ENCODE results near the gene PDE4D.

The PDE4D gene

GRCh38 chr5:59272809-59273427 lies 620.6 kb downstream of the PDE4D start:
- no peak for DNase-seq

GRCh38 chr5:59268756-59269415 lies 624.6 kb downstream of the PDE4D start:
- no peak for DNase-seq

- no peak for DNase-seq
Measured at GRCh38 chr5:59267033-59267432, 626.5 kb downstream of the PDE4D start.

GRCh38 chr5:59266410-59266809 lies 627.1 kb downstream of the PDE4D start:
- DNase-seq = no peak

GRCh38 chr5:59264639-59265245 lies 628.8 kb downstream of the PDE4D start:
- DNase-seq = no peak

- DNase-seq = no peak
Measured at GRCh38 chr5:59264013-59264412, 629.5 kb downstream of the PDE4D start.

- no peak for DNase-seq
Measured at GRCh38 chr5:59261969-59262368, 631.6 kb downstream of the PDE4D start.

- DNase-seq = no peak
Measured at GRCh38 chr5:59260973-59261372, 632.6 kb downstream of the PDE4D start.

- DNase-seq = no peak
Measured at GRCh38 chr5:59260200-59260599, 633.3 kb downstream of the PDE4D start.

- DNase-seq = no peak
Measured at GRCh38 chr5:59259237-59259636, 634.3 kb downstream of the PDE4D start.

- DNase-seq = no peak
Measured at GRCh38 chr5:59257488-59258400, 635.8 kb downstream of the PDE4D start.

- DNase-seq = no peak
Measured at GRCh38 chr5:59256331-59256730, 637.2 kb downstream of the PDE4D start.

- no peak for DNase-seq
Measured at GRCh38 chr5:59254055-59254687, 639.4 kb downstream of the PDE4D start.

- DNase-seq = no peak
Measured at GRCh38 chr5:59253625-59254024, 639.9 kb downstream of the PDE4D start.

GRCh38 chr5:59251627-59252026 lies 641.9 kb downstream of the PDE4D start:
- no peak for DNase-seq

GRCh38 chr5:59249726-59250125 lies 643.8 kb downstream of the PDE4D start:
- no peak for DNase-seq

GRCh38 chr5:59249160-59249559 lies 644.4 kb downstream of the PDE4D start:
- DNase-seq = no peak

- DNase-seq = no peak
Measured at GRCh38 chr5:59246882-59247281, 646.6 kb downstream of the PDE4D start.

GRCh38 chr5:59246145-59246869 lies 647.2 kb downstream of the PDE4D start:
- DNase-seq = no peak

GRCh38 chr5:59245198-59245597 lies 648.3 kb downstream of the PDE4D start:
- DNase-seq = no peak

GRCh38 chr5:59241552-59241951 lies 652.0 kb downstream of the PDE4D start:
- no peak for DNase-seq

GRCh38 chr5:59241119-59241518 lies 652.4 kb downstream of the PDE4D start:
- DNase-seq = no peak

All from activated T-cell treated with anti-CD3 and anti-CD28 coated beads for 4 hours (primary cell).